Hepatocyte (in vitro differentiated cells): ENCODE measurements around the gene ARHGAP6. TPM values are rescaled to one million over a fixed set of nuclear protein-coding genes. Genes with fewer than 3 reads are reported as not detected.

Experiments used
- DNase-seq: peaks from one replicate; pipeline ENCODE4 v3.0.0-alpha.2; 2016; ENCODE audit warnings: low spot score
- H2AFZ ChIP-seq: fragments of 200-600 bp; sonication (generic); 2 replicates; pipeline ENCODE4 v1.6.0; 2016; ENCODE audit warnings: antibody characterized with exemption, mild to moderate bottlenecking
- H3K27ac ChIP-seq: fragments of 200-600 bp; sonication (generic); 2 replicates; pipeline ENCODE4 v1.5.1; 2016; ENCODE audit warnings: mild to moderate bottlenecking
- H3K27me3 ChIP-seq: fragments of 200-600 bp; sonication (generic); 2 replicates; pipeline ENCODE4 v1.6.1; 2016
- H3K36me3 ChIP-seq: fragments of 200-600 bp; sonication (generic); replicated peaks from 2 replicates; pipeline ENCODE4 v1.5.1; 2016; ENCODE audit warnings: low read depth; ENCODE audit not compliant: insufficient read depth
- H3K4me1 ChIP-seq: fragments of 200-600 bp; sonication (generic); 2 replicates; pipeline ENCODE4 v1.5.1; 2016; ENCODE audit warnings: mild to moderate bottlenecking, moderate library complexity; ENCODE audit not compliant: insufficient read depth
- H3K4me2 ChIP-seq: fragments of 200-600 bp; sonication (generic); 2 replicates; pipeline ENCODE4 v1.6.0; 2016
- H3K4me3 ChIP-seq: fragments of 200-600 bp; sonication (generic); 2 replicates; pipeline ENCODE4 v1.5.1; 2016; ENCODE audit warnings: mild to moderate bottlenecking
- H3K79me2 ChIP-seq: fragments of 200-600 bp; sonication (generic); 2 replicates; pipeline ENCODE4 v1.6.0; 2017; ENCODE audit warnings: mild to moderate bottlenecking
- H3K9me2 ChIP-seq: fragments of 200-600 bp; sonication (generic); replicated peaks from 2 replicates; pipeline ENCODE4 v1.6.0; 2017; ENCODE audit warnings: mild to moderate bottlenecking; ENCODE audit not compliant: insufficient read depth
- H3K9me3 ChIP-seq: fragments of 200-600 bp; sonication (generic); 2 replicates; pipeline ENCODE4 v1.5.1; 2016; ENCODE audit warnings: low read depth, mild to moderate bottlenecking
- H4K20me1 ChIP-seq: fragments of 200-600 bp; sonication (generic); 2 replicates; pipeline ENCODE4 v1.6.0; 2016; ENCODE audit warnings: mild to moderate bottlenecking; ENCODE audit not compliant: insufficient read depth, poor library complexity, severe bottlenecking
- CTCF ChIP-seq: fragments of 200-600 bp; sonication (generic); IDR thresholded peaks from 2 replicates; pipeline ENCODE4 v1.5.1; 2016; ENCODE audit warnings: antibody characterized with exemption, mild to moderate bottlenecking; ENCODE audit not compliant: poor library complexity
- EZH2 ChIP-seq: fragments of 200-600 bp; sonication (generic); IDR thresholded peaks from 2 replicates; pipeline ENCODE4 v1.6.1; 2016; ENCODE audit warnings: antibody characterized with exemption, mild to moderate bottlenecking, borderline replicate concordance
- EZH2phosphoT487 ChIP-seq: fragments of 200-600 bp; sonication (generic); IDR thresholded peaks from one replicate; pipeline ENCODE4 v1.6.1; 2018; ENCODE audit warnings: antibody characterized with exemption, mild to moderate bottlenecking, low read depth, moderate library complexity; ENCODE audit not compliant: unreplicated experiment, severe bottlenecking
- WGBS: methylation state at CpG from one replicate; pipeline ENCODE4 v1.1.6; 2016; ENCODE audit warnings: low lambda C conversion rate; ENCODE audit errors: missing lambda C conversion rate; 5-methylcytosine and 5-hydroxymethylcytosine counted together
- polyA plus RNA-seq: library from polyadenylated mRNA; unstranded; fragments of >200 nt; fragmentation: Nextera tagmentation; extraction: Ambion mirVana; gene quantifications from 2 replicates; pipeline ENCODE4 v1.2.1, GENCODE V29; 2016
- total RNA-seq: library from RNA; depleted of rRNA; stranded (reverse); fragments of >200 nt; gene quantifications from 2 replicates; pipeline ENCODE4 v1.2.3, GENCODE V29; 2014

The ARHGAP6 gene
- total and polyA plus RNA-seq, 2 experiments from 2014 or later = 4.9 to 6.9 TPM

GRCh38 chrX:11119313-11119943, 546.3 kb downstream of the ARHGAP6 start:
- Histone ChIP-seq H3K27ac (no peak overlapping the region), H3K4me2 (no peak overlapping the region), H3K79me2 (no peaks in the 10 kb centered on the region), H2AFZ (no peak overlapping the region), H3K27me3 (no peaks in the 10 kb centered on the region), H3K36me3 (no peaks in the 10 kb centered on the region), H3K9me3 (no peaks in the 10 kb centered on the region), H3K4me3 (no peak overlapping the region), H3K9me2 (no peaks in the 10 kb centered on the region), H4K20me1 (no peaks in the 10 kb centered on the region), H3K4me1 (no peaks in the 10 kb centered on the region)
- WGBS = 72% methylated on average over 8 of the region's 8 CpGs
- TF ChIP-seq CTCF (no peak), EZH2 (no peak), EZH2phosphoT487 (no peak)
- no peak for DNase-seq

- no peak overlapping the region for H3K4me3 ChIP-seq
- no peaks in the 10 kb centered on the region for H3K9me3 ChIP-seq
- H3K36me3 ChIP-seq = no peaks in the 10 kb centered on the region
- peaks cover under 1% of the 10 kb centered on the region for H3K79me2 ChIP-seq
- H4K20me1 ChIP-seq = no peaks in the 10 kb centered on the region
- H3K4me2 ChIP-seq = no peak overlapping the region
- H3K27ac ChIP-seq = no peak overlapping the region
- H3K4me1 ChIP-seq = no peaks in the 10 kb centered on the region
- DNase-seq = no peak
- 77% methylated on average over 3 of the region's 3 CpGs for WGBS
- no peak overlapping the region for H2AFZ ChIP-seq
- no peaks in the 10 kb centered on the region for H3K27me3 ChIP-seq
- TF ChIP-seq EZH2 (no peak), EZH2phosphoT487 (no peak), CTCF (no peak)
- no peaks in the 10 kb centered on the region for H3K9me2 ChIP-seq
Measured at GRCh38 chrX:11117745-11118144, 548.0 kb downstream of the ARHGAP6 start.

DNA sequence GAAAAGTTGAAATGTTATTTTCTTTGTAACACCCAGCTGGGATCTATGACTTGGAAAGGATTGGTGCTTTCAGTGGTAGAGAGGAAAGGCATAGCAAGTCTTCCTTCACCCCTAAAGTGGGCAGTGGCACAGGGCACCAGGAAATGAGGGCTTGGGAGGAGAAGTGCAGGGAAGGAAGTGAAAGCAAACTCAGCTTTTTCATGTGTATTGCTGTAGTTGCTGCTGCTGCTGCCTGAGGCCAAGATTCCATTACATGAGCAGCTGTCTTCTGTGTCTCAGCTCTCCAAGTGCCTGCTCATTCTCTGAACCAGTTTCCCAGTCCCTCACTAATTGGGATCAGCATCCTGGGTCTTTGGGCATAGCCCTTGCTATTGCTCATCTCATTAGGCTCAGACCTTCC, 552.0 kb downstream of the ARHGAP6 start:
- Histone ChIP-seq H3K9me3 (no peaks in the 10 kb centered on the region), H3K4me2 (no peak overlapping the region)

More for the DNA sequence above, 552.0 kb downstream of the ARHGAP6 start:
- Histone ChIP-seq H2AFZ (no peak overlapping the region), H3K27me3 (no peaks in the 10 kb centered on the region), H3K36me3 (no peaks in the 10 kb centered on the region), H4K20me1 (no peaks in the 10 kb centered on the region), H3K27ac (no peak overlapping the region), H3K9me2 (no peaks in the 10 kb centered on the region), H3K4me3 (no peak overlapping the region), H3K79me2 (peaks cover 15% of the 10 kb centered on the region), H3K4me1 (no peaks in the 10 kb centered on the region)
- no peak for DNase-seq
- TF ChIP-seq EZH2 = no peak
- TF ChIP-seq EZH2phosphoT487 = no peak
- no peak for TF ChIP-seq CTCF
